Activated CD8-positive, alpha-beta memory T cell treated with anti-CD3 and anti-CD28 coated beads for 4 hours (primary cell): ENCODE results near the gene MYH6.

ENCODE experiments used
- DNase-seq, 2 donors: peaks; one replicate each; pipeline ENCODE4 v3.0.0-alpha.2; 2020; ENCODE audit warnings: low read depth in 2 of 2

The MYH6 gene

DNA sequence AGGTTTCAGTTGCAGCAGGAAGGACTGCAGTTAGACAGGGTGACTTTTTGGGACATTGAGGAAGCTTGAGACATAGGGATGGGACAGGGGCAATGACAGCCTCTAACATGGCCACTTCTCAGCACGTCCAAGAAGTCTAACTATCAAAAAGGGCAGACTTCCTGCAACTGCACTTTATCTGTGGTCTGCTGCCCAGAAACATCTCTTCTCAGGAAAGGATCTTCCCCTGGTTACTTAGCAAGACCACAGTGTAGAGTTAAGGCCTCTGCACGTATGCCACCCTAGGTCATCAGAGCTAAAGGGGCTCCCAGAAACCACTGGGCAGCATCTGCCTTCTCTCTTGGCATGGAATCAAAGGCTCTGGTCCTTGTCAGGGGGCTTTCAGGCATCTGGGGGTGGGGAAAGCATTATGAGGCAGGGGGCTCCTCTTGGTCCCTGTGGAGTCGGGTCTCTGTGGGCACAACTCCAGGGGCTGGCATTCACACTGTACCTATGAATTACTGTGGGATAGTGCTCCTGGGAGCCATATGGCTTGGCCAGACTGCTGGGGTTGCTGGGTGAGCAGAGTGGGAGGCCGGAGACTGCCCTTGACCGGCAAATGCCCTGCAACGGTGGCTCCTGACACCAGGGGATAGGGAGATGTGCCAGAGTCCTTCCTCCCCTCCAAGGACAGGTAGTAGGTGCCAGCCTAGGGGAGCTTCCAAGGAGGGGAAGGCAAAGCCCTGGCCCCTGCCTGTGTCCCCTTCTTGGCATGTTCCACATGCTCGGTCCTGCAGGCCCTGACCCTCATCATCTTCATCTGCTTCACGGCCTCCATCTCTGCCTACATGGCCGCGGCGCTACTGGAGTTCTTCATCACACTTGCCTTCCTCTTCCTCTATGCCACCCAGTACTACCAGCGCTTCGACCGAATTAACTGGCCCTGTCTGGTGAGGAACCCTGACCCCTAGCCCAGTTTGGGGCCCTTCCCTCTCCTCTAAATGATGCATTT is 30.2 kb downstream of the MYH6 start:
- no peak for DNase-seq

GRCh38 chr14:23377198-23377550 is 30.9 kb downstream of the MYH6 start:
- DNase-seq, result no peak

DNA sequence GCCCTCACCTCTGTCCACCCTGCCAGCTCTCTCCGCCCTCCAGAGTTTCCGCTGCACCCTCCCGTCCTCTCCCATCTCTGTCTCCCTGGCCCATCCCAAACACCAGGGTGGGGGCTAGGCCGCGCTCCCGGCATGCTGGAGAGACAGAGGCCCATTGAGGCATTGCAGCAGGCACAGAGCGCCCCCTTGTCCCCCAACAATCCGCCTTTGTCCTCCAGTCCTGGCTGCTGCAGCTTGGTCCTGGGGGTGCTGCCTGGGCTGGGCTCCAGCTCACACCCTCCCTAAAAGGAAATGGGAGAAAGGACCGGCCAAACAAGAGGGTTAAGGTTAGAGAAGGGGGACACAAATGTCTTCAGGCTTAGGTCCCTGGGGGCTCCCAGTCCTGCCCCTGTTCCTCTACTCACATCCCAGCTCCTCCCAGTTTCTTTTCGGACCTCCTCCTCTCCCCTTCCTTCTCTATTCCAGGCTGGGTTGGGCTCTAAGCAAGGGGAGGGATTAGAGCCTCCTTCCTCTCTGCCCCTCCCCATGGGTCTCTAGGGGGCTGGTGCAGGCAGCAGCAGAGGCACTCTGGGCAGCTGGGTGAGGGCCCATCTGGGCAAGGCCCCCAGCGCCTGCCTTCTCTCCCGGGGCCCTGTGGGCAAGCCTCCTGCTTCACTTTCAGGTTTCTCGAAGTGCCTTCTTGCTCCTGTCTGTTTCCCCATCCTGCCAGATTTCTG is 31.4 kb downstream of the MYH6 start, which contains the start of gene CMTM5:
Gene CMTM5 (plus strand): TSS at position 565 of the 716 bp plus-strand sequence. CDS start 206 bp downstream, outside the sequence.
- DNase-seq, result no peak

DNA sequence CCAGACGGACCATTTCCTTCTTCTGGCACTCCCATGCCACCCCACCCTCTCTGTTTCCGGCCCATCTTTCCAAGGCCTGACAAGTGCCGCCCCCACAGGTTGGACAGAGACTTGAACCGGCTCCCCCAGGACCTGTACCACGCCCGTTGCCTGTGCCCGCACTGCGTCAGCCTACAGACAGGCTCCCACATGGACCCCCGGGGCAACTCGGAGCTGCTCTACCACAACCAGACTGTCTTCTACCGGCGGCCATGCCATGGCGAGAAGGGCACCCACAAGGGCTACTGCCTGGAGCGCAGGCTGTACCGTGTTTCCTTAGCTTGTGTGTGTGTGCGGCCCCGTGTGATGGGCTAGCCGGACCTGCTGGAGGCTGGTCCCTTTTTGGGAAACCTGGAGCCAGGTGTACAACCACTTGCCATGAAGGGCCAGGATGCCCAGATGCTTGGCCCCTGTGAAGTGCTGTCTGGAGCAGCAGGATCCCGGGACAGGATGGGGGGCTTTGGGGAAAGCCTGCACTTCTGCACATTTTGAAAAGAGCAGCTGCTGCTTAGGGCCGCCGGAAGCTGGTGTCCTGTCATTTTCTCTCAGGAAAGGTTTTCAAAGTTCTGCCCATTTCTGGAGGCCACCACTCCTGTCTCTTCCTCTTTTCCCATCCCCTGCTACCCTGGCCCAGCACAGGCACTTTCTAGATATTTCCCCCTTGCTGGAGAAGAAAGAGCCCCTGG is 32.4 kb downstream of the MYH6 start:
- no peak for DNase-seq

DNA sequence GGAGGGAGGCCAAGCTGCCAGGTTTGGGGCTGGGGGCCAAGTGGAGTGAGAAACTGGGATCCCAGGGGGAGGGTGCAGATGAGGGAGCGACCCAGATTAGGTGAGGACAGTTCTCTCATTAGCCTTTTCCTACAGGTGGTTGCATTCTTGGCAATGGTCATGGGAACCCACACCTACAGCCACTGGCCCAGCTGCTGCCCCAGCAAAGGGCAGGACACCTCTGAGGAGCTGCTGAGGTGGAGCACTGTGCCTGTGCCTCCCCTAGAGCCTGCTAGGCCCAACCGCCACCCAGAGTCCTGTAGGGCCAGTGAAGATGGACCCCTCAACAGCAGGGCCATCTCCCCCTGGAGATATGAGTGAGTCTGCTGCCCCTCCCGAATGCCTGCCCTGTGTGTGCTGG is 35.0 kb downstream of the MYH6 start:
- no peak for DNase-seq

DNA sequence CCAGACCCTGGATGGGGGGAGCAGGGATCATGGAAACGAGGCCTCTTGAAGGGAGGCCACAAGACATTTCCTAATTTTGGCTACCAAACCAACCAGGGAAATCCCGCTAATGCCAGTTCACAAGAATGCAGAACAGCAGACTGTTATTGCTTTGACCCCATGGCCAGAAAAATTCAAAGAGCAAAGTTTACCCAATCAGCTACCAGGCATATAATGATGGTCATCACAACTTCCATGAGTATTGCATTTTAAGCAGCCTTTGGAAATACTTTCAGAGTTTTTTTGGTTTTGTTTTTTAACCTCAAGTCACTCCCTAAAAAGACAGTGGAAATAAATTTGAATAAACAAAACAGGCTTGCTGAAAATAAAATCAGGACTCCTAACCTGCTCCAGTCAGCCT is 35.6 kb downstream of the MYH6 start, which contains the start of gene IL25:
Gene IL25 (plus strand): TSS at position 301 of the 400 bp plus-strand sequence.
- DNase-seq, result no peak

DNA sequence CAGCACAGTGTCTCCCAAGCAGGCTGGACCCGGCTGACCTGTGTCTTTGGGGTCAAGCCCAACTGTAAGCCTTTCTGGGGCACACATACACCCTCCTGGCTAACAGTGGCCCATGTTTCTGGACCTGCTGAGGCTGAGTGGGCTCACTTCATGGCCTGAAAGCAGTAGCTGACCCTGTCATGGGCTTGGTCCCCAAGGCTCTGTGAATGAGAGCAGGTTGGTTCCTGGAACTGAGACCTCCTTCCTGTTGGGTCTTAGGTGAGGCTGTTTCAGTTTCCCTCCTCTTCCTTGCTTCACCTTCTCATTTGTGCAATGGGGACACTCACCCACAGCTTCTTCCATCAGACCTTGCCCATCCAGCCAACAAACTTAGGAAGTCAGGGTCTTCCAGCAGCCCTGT is 36.2 kb downstream of the MYH6 start:
- no peak for DNase-seq

GRCh38 chr14:23370221-23370620 is 37.9 kb downstream of the MYH6 start:
- no peak for DNase-seq

DNA sequence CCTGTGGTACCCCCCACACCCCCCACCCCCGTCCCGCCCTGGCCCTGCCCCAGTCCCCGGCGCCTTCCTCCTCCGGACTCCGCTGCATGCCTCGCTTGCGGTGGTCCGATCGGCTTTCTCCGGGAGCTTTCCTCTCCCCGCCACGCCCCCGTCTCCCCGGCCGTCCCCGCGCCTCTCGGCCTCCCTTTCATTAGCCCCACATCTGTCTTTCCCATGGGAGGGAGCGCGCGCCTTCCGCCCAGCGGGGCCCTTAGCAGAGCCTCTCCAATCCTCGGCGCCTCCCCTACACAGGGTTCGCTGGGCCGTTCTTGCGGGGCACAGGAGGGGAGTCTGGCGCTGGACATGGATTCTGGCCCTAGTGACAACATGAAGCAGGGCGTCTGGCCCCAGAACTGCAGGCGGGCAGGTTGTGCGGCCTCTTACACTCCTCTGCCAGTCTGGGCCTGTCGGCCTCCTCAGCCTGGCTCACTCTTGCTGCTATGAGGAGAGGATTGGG is 41.6 kb downstream of the MYH6 start:
- no peak for DNase-seq

GRCh38 chr14:23365732-23366425 is 42.2 kb downstream of the MYH6 start:
- no peak for DNase-seq

- no peak for DNase-seq
Measured at GRCh38 chr14:23365036-23365731, 42.9 kb downstream of the MYH6 start, which contains the start of gene EFS. Gene EFS (minus strand): TSS chr14:23365172. CDS start chr14:23365025, 147 bp downstream.

DNA sequence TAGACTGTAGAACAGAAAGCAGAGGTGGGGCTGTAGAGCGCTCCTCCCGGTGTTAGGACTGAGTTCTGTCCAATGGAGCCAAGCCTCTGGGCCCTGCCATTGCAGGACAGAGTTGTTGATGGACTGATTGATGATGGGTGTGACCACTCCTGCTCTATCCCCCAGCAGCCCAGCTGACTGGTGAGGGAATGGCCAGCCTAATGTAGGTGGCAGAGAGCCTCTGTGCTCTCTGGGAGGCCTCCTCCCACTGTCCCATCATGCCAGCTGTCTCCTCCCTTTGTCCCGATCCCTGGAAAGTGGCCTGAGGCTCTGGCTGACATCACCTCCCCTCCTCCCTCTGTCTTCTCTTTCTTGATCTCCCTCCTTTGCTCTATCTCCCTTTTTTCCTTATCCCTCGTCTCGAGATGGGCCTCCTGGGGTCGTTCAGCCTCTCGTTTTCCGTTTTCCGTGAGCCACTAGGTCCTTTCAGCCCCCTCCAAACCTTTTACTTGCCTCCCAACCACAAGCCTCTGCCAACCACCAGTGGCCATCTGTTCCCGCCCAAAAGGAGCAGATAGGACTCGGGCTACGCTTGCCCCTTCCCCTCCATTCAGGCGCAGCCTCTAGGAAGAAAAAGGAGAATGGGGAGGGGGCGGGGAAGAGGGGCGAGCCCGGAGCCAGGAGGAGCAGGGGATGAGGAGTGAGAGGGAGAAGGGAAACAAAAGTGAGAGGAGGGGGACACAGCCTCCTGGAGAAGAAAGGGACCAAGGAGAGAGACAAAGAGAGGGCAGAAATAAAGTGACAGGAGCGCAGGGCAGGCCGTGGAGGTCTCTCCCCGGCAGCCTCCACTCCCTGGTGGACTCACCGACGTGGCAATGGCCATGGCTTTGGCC is 43.7 kb downstream of the MYH6 start:
- DNase-seq, result no peak

GRCh38 chr14:23362200-23362599 is 45.9 kb downstream of the MYH6 start:
- no peak for DNase-seq

GRCh38 chr14:23361763-23362162 is 46.3 kb downstream of the MYH6 start:
- no peak for DNase-seq

DNA sequence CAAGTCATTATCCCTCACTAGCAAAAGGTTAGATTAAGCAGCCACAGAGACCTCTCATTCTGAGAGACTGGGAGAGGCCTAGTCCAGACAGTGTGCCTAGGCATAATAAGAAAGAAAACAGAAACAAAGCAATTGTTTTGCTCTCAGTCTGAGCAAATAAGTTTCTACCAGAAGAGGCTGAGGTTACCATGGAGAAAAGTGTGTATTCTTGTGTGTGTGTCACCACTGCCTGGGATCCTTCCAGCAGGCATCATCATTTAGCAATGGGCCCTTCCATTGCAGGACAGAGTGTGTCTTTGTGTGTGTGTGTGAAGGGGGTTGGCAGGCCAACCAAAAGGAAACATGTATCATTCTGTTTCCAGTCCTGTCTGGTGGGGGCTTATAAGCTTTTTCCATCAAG is 46.8 kb downstream of the MYH6 start:
- no peak for DNase-seq

DNA sequence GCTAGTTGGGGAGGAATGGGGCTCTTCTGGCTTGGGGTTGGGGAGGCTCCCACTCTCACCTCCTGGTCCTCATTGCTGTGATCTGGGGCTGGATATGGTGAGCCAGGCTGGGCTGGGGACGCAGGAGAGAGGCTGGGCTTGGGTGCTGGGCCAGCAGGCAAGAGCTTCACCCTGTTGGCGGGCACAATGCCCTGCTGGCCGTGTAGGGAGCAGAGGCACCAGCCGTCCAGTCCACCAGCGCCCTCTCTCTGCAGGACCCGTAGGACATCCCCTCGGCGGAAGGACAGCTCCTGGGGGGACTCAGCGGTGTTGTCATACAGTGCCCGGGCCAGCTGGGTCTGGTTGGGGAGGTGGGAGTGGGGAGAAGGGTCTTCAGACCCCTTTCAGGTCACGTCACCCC is 47.6 kb downstream of the MYH6 start:
- no peak for DNase-seq

- DNase-seq, result no peak
Measured at GRCh38 chr14:23359722-23360447, 48.2 kb downstream of the MYH6 start.

GRCh38 chr14:23359167-23359626 is 48.9 kb downstream of the MYH6 start:
- DNase-seq, result no peak
